OCI-LY1 (cell line): Measurements from ENCODE around the gene ABCC2.

ENCODE experiments used
- H2AFZ ChIP-seq: fragments of 200-600 bp; sonication (generic), shearing (Covaris generic); 2 replicates; pipeline ENCODE4 v1.6.0; 2014; ENCODE audit warnings: antibody characterized with exemption, mild to moderate bottlenecking, low read length
- H3F3A ChIP-seq: fragments of 200-600 bp; sonication (generic), shearing (Covaris generic); 2 replicates; pipeline ENCODE4 v1.6.0; 2014; ENCODE audit warnings: mild to moderate bottlenecking, antibody characterized with exemption, low read length, moderate library complexity; ENCODE audit not compliant: insufficient read depth
- H3K27ac ChIP-seq: fragments of 200-600 bp; sonication (generic); 2 replicates; pipeline ENCODE4 v1.5.1; 2014; ENCODE audit warnings: low read length, mixed run types, mild to moderate bottlenecking, low read depth; ENCODE audit not compliant: poor library complexity, severe bottlenecking
- H3K27me3 ChIP-seq: fragments of 200-600 bp; sonication (generic); 2 replicates; pipeline ENCODE4 v1.6.0; 2014; ENCODE audit warnings: antibody characterized with exemption, mild to moderate bottlenecking, low read length, moderate library complexity; ENCODE audit not compliant: insufficient read depth
- H3K36me3 ChIP-seq: fragments of 200-600 bp; sonication (generic); 2 replicates; pipeline ENCODE4 v1.6.1; 2014; ENCODE audit warnings: mild to moderate bottlenecking, antibody characterized with exemption, low read length, moderate library complexity, mixed read lengths; ENCODE audit not compliant: insufficient read depth
- H3K4me1 ChIP-seq: fragments of 200-600 bp; sonication (generic); 2 replicates; pipeline ENCODE4 v1.5.1; 2014; ENCODE audit warnings: mild to moderate bottlenecking, low read length, moderate library complexity; ENCODE audit not compliant: insufficient read depth, severe bottlenecking
- H3K4me2 ChIP-seq: fragments of 200-600 bp; sonication (generic), shearing (Covaris generic); 2 replicates; pipeline ENCODE4 v1.6.1; 2014; ENCODE audit warnings: low read length
- H3K4me3 ChIP-seq: fragments of 200-600 bp; sonication (generic); 2 replicates; pipeline ENCODE4 v1.5.1; 2014; ENCODE audit warnings: low read length, low read depth, mild to moderate bottlenecking, mixed read lengths; ENCODE audit not compliant: poor library complexity, severe bottlenecking
- H3K79me2 ChIP-seq: fragments of 200-600 bp; shearing (Covaris generic); 2 replicates; pipeline ENCODE4 v1.6.1; 2016; ENCODE audit warnings: mixed run types, low read length, mixed read lengths; ENCODE audit not compliant: insufficient read depth
- H3K9ac ChIP-seq: fragments of 200-600 bp; sonication (generic), shearing (Covaris generic); 2 replicates; pipeline ENCODE4 v1.6.1; 2014; ENCODE audit warnings: mild to moderate bottlenecking, low read length, mixed read lengths
- H3K9me2 ChIP-seq: fragments of 200-600 bp; sonication (generic), shearing (Covaris generic); 2 replicates; pipeline ENCODE4 v1.6.1; 2014; ENCODE audit warnings: low read depth, mild to moderate bottlenecking, low read length, mixed read lengths
- H3K9me3 ChIP-seq: fragments of 200-600 bp; shearing (Covaris generic); 2 replicates; pipeline ENCODE4 v1.6.1; 2014; ENCODE audit warnings: low read length, mixed read lengths
- H4K20me1 ChIP-seq: fragments of 200-600 bp; sonication (generic), shearing (Covaris generic); 2 replicates; pipeline ENCODE4 v1.6.0; 2016; ENCODE audit warnings: mild to moderate bottlenecking, low read length; ENCODE audit not compliant: insufficient read depth
- CTCF ChIP-seq: fragments of 200-600 bp; sonication (generic), shearing (Covaris generic); IDR thresholded peaks from 2 replicates; pipeline ENCODE4 v1.5.1; 2017; ENCODE audit warnings: mild to moderate bottlenecking, antibody characterized with exemption, low read length, moderate library complexity, mixed read lengths
- EZH2 ChIP-seq: fragments of 200-600 bp; sonication (generic), shearing (Covaris generic); IDR thresholded peaks from 2 replicates; pipeline ENCODE4 v1.8.0; 2017; ENCODE audit warnings: borderline replicate concordance, mixed run types, mild to moderate bottlenecking, antibody characterized with exemption, low read length, moderate library complexity, mixed read lengths

ABCC2 gene

GRCh38 chr10:99784016-99784726, 1.7 kb downstream of the ABCC2 start:
- Histone ChIP-seq H3K4me1 (no peaks in the 10 kb centered on the region), H3K9me3 (no peaks in the 10 kb centered on the region), H3K9me2 (no peaks in the 10 kb centered on the region), H2AFZ (no peak overlapping the region), H4K20me1 (no peaks in the 10 kb centered on the region), H3K9ac (no peak overlapping the region), H3K79me2 (no peaks in the 10 kb centered on the region), H3K4me3 (no peak overlapping the region), H3K27ac (no peak overlapping the region), H3K27me3 (no peaks in the 10 kb centered on the region), H3K36me3 (no peaks in the 10 kb centered on the region), H3F3A (no peaks in the 10 kb centered on the region), H3K4me2 (no peak overlapping the region)
- TF ChIP-seq EZH2 (no peak), CTCF (no peak)

- Histone ChIP-seq H3K4me2 (no peak overlapping the region), H3K36me3 (no peaks in the 10 kb centered on the region), H3K9me3 (no peaks in the 10 kb centered on the region), H3K4me3 (no peak overlapping the region), H3K4me1 (no peaks in the 10 kb centered on the region), H3K27me3 (no peaks in the 10 kb centered on the region), H3K9ac (no peak overlapping the region), H3F3A (no peaks in the 10 kb centered on the region), H2AFZ (no peak overlapping the region), H4K20me1 (no peaks in the 10 kb centered on the region), H3K79me2 (no peaks in the 10 kb centered on the region), H3K9me2 (no peaks in the 10 kb centered on the region), H3K27ac (no peak overlapping the region)
- TF ChIP-seq CTCF (no peak), EZH2 (no peak)
These were observed 2.4 kb downstream of the ABCC2 start for GRCh38 chr10:99784727-99785441.

- Histone ChIP-seq H3K9me3 (no peaks in the 10 kb centered on the region), H2AFZ (no peak overlapping the region), H3K27me3 (no peaks in the 10 kb centered on the region), H3K36me3 (no peaks in the 10 kb centered on the region), H3K4me3 (no peak overlapping the region), H3K4me2 (no peak overlapping the region), H4K20me1 (no peaks in the 10 kb centered on the region), H3K9me2 (no peaks in the 10 kb centered on the region), H3K79me2 (no peaks in the 10 kb centered on the region), H3F3A (no peaks in the 10 kb centered on the region), H3K4me1 (no peaks in the 10 kb centered on the region), H3K9ac (no peak overlapping the region), H3K27ac (no peak overlapping the region)
- TF ChIP-seq CTCF (no peak), EZH2 (no peak)
These were observed 3.2 kb downstream of the ABCC2 start for GRCh38 chr10:99785646-99786045.
